ENCODE data around the gene ELANE.
"Not testable (repeated sequence)": the region's sequence is repeated elsewhere in the genome, so short reads cannot be mapped to it uniquely, and the experiment has no call there.

Gene ELANE

DNA sequence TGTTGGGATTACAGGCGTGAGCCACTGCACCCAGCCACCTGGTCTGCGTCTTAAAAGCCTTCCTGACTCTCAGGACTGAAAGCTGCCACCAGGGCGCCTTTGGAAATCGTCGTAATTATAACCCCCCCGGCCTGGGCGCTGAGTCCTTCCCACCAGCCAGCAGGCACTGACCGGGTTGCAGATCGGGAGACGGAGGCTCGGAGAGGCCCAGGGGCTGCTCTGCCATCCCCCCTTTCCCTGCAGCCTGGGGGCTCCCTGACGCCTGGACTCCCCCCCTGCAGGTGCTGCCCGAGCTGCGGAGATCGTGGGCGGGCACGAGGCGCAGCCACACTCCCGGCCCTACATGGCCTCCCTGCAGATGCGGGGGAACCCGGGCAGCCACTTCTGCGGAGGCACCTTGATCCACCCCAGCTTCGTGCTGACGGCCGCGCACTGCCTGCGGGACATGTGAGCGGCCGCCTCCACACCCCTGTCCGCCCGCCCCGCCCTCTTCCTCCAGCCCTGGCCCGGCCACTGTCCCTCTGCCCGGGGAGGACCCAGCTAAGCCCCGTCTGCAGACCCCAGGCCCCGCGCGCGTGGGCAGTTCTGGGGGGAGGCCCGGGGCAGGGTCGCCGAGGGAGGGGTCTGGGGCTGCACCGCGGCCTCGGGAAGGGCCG is 8.8 kb upstream of the ELANE start:
- no peak for DNase-seq

DNA sequence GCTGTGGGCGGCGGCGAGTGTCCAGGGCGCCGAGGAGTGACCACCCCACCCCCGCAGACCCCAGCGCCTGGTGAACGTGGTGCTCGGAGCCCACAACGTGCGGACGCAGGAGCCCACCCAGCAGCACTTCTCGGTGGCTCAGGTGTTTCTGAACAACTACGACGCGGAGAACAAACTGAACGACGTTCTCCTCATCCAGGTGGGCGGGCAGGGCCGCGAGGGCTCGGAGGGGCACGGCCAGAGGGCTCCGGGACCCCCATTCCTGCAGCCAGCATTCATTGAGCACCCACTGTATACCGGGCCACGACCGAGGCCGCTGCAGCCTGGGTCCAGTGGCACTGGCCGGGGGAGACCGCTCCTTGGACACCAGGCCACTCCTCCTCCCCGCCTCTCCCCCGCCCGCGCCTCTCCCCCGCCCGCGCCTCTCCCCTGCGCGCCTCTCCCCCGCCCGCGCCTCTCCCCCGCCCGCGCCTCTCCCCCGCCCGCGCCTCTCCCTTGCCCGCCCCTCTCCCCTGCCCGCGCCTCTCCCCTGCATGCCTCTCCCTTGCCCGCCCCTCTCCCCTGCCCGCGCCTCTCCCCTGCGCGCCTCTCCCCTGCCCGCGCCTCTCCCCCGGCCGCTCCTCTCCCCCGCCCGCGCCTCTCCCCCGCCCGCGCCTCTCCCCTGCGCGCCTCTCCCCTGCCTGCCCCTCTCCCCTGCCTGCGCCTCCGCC is 8.1 kb upstream of the ELANE start:
- no peak for DNase-seq

DNA sequence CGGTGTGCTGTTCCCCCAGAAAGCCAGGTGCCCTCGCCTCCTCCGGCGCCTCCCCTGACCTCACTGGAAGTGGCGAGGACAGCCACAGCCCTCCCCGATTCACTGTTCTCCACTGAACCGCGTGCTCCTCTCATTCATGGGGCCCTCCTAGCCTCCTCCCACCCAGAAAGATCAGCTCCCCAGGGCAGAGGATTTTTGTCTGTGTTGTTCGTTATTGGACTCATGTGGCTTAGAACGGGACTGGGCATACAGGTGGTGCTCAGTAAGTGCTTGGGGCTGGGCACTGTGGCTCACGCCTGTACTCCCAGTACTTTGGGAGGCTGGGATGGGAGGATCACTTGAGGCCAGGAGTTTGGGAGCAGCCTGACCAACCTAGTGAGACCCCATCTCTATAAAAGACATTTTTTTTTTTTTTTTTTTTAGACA is 7.5 kb upstream of the ELANE start:
- DNase-seq = no peak

DNA sequence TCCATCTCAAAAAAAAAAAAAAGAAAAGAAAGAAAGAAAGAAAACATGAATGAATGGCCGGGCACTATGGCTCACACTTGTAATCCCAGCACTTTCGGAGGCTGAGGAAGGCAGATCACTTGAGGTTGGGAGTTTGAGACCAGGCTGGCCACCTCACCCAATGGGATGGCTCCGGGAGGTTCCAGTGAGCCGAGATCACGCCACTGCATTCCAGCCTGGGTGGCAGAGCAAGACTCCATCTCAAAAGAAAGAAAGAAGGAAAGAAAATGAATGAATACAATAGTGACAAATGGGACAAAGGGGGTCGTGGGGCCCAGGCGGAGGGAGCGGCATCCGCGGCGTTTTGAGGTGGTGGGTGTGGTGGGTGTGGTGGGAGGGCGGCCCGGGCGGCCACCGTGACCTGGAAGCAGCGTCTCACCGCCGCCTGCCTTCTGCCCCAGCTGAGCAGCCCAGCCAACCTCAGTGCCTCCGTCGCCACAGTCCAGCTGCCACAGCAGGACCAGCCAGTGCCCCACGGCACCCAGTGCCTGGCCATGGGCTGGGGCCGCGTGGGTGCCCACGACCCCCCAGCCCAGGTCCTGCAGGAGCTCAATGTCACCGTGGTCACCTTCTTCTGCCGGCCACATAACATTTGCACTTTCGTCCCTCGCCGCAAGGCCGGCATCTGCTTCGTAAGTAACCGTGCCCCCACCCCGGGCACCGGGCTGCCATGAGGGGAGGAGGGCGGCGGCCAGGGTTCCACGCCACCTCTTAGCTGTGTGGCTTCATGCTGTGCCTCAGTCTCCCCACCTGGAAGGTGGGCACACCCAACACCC is 6.2 kb upstream of the ELANE start:
- no peak for DNase-seq

DNA sequence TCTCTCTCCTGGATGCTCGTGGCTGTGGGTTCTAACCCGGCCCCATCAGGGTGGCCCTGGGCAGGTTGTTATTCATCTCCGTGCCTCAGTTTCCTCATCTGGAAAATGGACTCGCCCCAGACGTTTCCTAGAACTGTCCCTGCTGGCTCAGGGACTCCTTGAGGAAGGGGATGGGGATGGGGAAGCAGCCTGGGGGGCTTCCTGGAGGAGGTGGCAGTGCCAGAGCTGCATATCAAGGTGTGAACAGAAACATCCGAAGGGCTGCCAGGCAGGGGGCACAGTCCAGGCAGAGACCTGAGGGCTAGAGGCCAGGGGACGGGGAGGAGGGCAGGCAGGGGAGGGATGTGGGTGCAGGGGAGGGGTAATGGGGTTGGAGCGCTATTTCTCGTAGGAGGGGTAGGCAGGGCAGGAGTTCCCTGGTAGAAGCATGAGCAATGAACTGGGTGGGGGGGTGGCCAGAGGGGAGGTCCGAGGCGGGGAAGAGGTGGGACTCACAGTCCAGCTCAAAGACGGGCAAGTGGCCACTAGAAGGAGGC is 3.6 kb upstream of the ELANE start:
- no peak for DNase-seq

DNA sequence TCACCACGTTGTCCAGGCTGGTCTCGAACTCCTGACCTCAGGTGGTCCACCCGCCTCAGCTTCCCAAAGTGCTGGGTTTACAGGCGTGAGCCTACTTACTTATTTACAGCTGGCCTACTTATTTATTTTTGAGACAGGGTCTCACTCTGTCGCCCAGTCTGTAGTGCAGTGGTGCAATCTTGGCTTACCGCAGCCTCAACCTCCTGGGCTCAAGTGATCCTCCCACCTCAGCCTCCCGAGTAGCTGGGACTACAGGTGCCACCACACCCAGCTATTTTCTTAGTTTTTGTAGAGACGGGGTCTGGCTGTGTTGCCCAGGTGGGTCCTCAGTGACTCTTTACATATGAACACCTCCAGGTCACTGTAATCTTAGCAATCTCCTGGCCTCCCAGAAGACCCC is 2.9 kb upstream of the ELANE start:
- DNase-seq = not testable (repeated sequence)

DNA sequence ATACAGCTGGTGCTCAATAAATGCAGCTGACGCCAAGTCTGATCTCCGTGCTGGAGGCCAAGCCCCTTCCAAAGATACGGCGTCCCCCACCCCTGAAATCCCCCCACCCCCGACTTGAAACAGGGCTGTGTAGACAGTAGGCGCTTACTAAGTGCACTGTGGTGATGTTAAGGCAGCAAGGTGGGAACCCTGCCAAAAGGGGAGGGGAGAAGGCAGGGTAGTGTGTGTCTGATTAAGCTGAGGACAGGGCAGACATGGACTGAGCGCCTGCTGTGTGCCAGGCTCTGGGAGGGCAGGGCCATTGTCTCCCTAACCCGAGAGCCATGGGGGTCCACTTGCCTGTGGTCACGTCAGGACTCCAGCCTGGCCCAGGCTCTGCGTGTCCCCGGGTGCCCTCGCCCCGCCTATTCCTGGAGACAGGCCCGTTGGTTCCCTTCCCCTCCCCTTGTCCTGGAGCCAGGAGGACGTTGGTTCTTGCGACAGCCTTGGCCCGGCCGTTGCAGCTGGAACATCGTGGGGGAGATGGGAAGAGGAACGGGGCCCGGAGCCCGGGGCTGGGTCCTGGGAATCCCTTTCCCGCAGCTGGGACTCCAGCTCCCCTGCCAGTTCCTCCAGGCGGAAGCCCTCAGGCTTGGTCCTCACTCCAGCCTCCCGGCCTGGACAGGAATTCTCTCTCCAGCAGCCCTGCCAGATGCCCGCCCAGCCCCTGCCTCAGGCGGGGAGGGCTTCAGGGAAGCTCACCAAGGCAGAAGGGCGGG is 1.7 kb upstream of the ELANE start:
- DNase-seq = peak; percentile 93

DNA sequence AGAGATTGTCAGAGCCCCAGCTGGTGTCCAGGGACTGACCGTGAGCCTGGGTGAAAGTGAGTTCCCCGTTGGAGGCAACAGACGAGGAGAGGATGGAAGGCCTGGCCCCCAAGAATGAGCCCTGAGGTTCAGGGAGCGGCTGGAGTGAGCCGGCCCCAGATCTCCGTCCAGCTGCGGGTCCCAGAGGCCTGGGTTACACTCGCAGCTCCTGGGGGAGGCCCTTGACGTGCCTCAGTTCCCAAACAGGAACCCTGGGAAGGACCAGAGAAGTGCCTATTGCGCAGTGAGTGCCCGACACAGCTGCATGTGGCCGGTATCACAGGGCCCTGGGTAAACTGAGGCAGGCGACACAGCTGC is 1.1 kb upstream of the ELANE start:
- DNase-seq = no peak

DNA sequence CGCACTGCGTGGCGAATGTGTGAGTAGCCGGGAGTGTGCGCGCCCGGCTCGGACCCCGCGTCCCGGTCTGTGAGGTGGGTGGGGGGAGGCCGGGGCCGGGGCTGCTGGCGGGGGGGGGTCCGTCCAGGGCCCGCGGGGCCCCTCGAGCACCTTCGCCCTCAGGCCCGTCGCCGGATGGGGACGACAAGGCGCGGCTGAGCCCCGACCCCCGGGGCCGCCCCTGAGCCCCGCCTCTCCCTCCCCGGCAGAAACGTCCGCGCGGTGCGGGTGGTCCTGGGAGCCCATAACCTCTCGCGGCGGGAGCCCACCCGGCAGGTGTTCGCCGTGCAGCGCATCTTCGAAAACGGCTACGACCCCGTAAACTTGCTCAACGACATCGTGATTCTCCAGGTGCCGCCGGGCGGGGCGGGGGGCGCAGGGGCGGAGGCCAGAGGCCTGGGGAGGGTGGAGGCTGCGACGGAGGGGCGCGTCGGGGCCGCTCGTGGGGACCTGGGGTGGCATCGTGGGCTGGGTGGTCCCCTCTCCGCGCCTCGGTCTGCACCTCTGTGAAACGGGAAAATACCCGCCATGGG is 997 bp downstream of the ELANE start:
- no peak for DNase-seq

DNA sequence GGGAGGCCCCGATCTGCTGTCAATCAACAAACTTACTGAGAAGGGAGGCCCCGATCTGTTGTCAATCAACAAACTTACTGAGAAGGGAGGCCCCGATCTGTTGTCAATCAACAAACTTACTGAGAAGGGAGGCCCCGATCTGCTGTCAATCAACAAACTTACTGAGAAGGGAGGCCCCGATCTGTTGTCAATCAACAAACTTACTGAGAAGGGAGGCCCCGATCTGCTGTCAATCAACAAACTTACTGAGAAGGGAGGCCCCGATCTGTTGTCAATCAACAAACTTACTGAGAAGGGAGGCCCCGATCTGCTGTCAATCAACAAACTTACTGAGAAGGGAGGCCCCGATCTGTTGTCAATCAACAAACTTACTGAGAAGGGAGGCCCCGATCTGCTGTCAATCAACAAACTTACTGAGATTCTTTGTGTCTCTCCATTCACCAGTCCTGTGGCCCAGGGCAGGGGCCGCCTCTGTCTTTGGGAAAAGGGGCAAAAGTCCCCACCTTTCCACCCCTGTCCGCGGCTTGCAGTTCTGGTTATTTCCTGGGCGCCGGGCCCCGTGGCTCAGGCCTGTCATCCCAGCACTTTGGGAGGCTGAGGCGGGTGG is 1.6 kb downstream of the ELANE start:
- not testable (repeated sequence) for DNase-seq

DNA sequence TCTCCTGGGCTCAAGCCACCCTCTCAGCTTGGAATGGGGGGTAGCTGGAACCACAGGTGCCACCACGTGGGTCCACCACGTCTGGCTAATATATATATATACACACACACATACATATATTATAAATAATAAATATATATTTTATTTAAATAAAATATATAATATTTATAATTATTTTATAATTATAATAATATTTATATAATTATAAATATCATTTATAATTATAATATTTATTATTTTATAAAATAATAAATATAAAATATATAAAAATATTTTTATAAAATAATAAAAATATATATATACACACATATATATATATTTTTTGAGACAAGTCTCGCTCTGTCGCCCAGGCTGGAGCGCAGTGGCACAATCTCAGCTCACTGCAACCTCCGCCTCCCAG is 2.4 kb downstream of the ELANE start:
- no peak for DNase-seq

DNA sequence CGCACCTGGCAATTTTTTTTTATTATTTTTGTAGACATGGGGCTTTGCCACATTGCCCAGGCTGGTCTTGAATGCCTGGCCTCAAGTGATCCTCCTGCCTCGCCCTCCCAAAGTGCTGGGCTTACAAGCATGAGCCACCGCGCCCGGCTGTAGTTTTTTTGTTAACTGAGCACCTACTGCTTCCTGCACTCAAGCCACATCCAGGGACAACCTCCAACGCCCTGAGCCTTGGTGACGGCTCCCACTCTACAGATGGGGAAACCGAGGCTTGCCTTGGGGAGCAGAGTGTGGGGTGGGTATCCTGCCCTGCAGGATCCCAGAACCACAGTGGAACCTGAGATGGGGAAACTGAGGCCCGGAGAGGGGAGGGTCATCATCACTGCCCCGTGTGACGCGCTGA is 3.0 kb downstream of the ELANE start:
- DNase-seq = no peak

DNA sequence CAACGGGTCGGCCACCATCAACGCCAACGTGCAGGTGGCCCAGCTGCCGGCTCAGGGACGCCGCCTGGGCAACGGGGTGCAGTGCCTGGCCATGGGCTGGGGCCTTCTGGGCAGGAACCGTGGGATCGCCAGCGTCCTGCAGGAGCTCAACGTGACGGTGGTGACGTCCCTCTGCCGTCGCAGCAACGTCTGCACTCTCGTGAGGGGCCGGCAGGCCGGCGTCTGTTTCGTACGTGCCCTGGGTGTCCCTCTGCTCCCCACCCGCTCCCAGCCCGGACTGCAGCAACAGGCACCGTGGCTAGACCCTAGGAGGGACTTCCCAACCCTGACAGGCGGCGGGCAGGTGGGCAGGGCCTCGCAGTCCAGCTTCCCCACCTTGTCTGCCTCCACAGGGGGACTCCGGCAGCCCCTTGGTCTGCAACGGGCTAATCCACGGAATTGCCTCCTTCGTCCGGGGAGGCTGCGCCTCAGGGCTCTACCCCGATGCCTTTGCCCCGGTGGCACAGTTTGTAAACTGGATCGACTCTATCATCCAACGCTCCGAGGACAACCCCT is 3.5 kb downstream of the ELANE start:
- no peak for DNase-seq

DNA sequence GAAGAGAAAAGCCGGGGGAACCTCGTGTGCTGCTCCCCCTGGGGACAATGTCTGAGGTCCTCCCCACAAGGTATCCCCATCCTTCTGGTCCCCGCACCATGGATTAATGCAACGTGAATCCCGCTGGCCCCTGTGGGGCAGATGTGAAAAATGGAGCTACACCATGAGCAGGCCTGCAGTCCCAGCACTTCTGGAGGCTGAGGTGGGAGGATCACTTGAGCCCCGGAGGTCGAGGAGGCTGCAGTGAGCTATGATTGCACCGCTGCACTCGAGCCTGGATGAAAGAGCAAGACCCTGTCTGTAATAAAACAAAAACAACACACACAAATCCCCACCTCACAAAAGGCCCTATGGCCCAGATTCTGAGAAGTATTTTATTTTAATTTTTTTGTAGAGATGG is 6.2 kb downstream of the ELANE start:
- DNase-seq = no peak

DNA sequence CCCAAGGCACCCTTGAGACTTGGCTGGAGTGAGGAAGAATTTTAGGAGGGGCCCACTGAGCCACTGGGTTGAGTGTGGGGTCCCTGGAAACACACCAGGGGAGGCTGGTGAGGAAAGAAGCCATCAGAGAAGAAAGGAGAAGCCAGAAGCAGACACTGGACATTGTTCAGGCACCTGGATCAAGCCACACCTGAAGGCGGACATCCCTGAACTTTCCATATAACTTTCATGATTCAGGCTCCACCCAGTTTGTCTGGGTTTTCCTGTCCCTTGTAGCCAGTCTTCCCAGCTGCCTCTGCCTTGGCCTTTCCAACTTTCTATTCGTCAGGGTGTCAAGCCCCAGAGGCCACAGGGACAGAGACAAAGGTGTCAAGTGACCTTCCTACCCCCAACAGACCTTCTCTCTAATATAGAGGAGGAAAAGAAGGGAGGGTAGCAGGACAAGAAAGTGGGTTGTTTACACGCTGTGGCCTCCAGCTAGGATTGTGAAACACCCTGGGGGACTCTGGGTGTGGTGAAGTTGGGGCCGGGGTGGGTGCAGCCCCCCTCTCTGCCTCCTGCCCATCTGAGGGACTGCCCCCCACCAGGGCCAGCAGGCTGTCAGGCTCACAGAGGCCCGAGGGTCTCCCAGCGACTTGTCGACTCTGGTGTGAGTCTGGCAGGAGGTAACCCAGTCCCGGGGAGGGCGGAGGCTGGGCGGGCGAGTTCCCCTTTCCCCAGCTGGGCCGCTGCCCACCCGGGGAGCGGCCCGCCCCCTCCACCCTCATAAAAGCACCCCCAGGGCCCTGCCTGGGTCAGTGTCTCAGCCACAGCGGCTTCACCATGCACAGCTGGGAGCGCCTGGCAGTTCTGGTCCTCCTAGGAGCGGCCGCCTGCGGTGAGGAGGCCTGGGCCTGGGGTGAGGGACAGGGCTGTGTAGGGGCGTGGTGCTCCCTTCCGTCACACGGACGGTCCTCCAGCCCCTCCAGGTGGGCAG is 7.1 kb downstream of the ELANE start, which contains the start of gene CFD:
Gene CFD (plus strand): TSS at position 797 of the 976 bp plus-strand sequence. CDS start 26 bp downstream, at position 823.
- no peak for DNase-seq

DNA sequence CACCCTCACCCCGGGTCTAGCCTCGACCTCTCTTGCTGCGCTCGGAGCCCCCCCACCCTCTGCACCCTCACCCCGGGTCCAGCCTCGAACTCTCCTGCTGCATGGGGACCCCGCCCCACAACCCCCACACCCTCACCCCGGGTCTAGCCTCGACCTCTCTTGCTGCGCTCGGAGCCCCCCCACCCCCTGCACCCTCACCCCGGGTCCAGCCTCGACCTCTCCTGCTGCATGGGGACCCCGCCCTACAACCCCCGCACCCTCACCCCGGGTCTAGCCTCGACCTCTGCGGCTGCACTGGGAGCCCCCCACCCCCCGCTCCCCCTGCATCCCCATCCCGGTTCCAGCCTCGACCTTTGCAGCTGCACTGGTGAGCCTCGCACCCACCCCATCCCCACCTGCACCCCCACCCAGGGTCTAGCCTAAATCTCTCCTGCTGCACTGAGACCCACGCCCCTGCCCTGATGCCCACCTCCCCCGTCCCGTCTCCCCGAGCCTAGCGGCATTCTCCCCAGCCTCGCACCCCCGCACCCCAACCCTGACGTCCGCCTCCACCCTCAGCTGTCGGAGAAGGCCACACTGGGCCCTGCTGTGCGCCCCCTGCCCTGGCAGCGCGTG is 9.1 kb downstream of the ELANE start:
- no peak for DNase-seq

DNA sequence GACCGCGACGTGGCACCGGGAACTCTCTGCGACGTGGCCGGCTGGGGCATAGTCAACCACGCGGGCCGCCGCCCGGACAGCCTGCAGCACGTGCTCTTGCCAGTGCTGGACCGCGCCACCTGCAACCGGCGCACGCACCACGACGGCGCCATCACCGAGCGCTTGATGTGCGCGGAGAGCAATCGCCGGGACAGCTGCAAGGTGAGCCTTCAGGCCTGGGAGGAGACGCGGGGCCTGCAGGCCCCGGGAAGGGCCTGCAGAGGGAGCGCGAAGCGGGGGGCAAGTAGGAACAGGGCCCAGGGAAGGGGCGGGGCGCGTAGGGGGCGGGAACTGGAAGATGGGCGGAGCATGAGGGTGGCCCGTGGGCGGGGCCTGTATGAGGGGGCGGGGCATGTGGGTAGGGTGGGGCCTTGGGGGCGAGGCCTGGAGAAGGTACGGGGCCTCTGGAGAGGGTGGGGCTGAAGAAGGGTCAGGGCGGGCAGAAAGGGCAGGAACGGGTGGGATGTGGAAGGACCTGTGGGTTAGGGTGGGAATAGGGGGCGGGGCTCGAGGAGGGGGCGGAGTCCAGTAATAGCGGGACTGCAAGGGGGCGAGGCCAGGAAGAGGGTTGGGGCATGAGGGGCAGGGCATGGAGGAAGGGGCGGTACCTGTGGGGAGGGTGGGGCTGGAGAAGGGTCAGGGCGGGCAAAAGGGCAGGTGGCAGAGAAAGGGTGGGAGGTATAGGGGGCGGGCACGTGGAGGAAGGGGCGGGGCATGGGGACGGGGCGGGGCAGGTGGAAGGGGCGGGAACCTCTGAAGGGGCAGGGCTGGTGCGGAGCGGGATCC is 9.9 kb downstream of the ELANE start:
- DNase-seq = peak; percentile 38

DNA sequence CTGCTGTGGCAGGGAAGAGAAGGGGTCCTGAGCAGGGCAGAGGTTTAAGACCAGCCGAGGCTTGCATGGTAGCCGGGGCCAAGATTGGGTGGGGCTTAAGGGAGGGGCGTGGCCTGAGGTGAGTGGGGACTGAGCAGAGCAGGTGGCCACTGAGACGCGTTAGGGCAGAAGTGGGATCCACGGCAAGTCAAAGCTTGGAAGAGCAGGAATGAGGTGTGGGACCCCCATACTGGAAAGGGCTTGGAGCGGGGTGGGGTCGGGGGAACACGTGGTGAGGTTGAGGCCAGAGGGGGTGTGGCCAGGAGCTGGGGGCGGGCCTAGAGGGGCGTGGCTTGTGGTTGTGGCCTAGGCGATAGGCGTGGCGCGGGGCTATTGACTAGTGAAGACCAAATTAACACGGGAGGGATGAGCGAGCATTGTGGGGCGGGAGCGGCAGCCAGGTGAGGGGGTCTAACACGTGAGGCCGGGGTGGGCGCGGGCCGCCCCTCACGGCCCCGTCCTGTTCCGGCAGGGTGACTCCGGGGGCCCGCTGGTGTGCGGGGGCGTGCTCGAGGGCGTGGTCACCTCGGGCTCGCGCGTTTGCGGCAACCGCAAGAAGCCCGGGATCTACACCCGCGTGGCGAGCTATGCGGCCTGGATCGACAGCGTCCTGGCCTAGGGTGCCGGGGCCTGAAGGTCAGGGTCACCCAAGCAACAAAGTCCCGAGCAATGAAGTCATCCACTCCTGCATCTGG is 10.6 kb downstream of the ELANE start:
- peak; percentile 51 for DNase-seq
